Measurements from ENCODE around the gene BBS2.

The BBS2 gene

DNA sequence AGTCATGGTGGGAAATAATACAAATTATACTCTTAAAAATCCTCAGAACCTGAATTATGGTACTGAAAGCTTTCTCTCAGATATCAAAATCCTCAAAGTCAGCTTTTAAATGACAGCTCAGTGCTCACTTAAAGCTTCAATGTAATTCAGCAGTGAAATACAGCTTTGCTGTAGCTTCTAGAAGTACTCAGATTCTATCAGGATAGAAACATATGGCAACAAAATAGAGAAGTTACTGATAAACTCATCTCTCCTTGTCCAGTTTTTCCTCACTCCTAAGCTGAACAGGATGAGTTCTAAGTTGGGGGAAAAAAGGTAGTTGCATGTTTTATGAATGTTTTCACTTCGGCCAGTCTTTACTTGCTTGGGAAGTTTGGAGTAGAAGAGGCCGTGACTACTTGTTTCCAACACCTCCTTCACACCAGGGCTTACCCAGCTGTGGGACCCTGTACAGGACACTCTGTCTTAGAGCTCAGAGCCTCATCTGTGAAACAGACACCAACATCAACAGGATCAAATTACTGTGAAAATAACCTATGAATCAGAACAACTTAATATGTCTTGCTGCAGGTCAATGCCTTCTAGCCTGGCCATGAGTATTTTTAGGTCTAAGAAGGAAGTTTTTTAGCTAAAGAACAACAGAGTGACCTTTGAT lies 38.2 kb downstream of the BBS2 start (continued):
- TF ChIP-seq, protein P1, sequence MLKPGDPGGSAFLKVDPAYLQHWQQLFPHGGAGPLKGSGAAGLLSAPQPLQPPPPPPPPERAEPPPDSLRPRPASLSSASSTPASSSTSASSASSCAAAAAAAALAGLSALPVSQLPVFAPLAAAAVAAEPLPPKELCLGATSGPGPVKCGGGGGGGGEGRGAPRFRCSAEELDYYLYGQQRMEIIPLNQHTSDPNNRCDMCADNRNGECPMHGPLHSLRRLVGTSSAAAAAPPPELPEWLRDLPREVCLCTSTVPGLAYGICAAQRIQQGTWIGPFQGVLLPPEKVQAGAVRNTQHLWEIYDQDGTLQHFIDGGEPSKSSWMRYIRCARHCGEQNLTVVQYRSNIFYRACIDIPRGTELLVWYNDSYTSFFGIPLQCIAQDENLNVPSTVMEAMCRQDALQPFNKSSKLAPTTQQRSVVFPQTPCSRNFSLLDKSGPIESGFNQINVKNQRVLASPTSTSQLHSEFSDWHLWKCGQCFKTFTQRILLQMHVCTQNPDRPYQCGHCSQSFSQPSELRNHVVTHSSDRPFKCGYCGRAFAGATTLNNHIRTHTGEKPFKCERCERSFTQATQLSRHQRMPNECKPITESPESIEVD (tag by site-specific recombination; IDR thresholded peaks at IDR 0.05), result peak; percentile 41; the same call in 1 of the 2 replicates
- peak; percentile 39; the same call in 1 of the 2 replicates for TF ChIP-seq TCF7L2 (IDR thresholded peaks at IDR 0.05; ENCODE audit: borderline replicate concordance, low read depth, low read length)
- TF ChIP-seq, protein P2, sequence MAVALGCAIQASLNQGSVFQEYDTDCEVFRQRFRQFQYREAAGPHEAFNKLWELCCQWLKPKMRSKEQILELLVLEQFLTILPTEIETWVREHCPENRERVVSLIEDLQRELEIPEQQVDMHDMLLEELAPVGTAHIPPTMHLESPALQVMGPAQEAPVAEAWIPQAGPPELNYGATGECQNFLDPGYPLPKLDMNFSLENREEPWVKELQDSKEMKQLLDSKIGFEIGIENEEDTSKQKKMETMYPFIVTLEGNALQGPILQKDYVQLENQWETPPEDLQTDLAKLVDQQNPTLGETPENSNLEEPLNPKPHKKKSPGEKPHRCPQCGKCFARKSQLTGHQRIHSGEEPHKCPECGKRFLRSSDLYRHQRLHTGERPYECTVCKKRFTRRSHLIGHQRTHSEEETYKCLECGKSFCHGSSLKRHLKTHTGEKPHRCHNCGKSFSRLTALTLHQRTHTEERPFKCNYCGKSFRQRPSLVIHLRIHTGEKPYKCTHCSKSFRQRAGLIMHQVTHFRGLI (tag by site-specific recombination; IDR thresholded peaks at IDR 0.05), result no peak
- no peak for TF ChIP-seq ZNF660 (tag by site-specific recombination; IDR thresholded peaks at IDR 0.05)
- no peak for TF ChIP-seq ZNF426 (tag by site-specific recombination; IDR thresholded peaks at IDR 0.05)
- TF ChIP-seq SCRT2 (tag by site-specific recombination; IDR thresholded peaks at IDR 0.05), result no peak
- TF ChIP-seq ZBTB20 (tag by site-specific recombination; IDR thresholded peaks at IDR 0.05), result no peak
- TF ChIP-seq FEZF1 (tag by site-specific recombination; IDR thresholded peaks at IDR 0.05), result 0 out of 2 replicates have a peak, but pooled peaks have one; percentile 15
- TF ChIP-seq ZNF391 (tag by site-specific recombination; IDR thresholded peaks at IDR 0.05; ENCODE audit: borderline replicate concordance, low read depth), result no peak

DNA sequence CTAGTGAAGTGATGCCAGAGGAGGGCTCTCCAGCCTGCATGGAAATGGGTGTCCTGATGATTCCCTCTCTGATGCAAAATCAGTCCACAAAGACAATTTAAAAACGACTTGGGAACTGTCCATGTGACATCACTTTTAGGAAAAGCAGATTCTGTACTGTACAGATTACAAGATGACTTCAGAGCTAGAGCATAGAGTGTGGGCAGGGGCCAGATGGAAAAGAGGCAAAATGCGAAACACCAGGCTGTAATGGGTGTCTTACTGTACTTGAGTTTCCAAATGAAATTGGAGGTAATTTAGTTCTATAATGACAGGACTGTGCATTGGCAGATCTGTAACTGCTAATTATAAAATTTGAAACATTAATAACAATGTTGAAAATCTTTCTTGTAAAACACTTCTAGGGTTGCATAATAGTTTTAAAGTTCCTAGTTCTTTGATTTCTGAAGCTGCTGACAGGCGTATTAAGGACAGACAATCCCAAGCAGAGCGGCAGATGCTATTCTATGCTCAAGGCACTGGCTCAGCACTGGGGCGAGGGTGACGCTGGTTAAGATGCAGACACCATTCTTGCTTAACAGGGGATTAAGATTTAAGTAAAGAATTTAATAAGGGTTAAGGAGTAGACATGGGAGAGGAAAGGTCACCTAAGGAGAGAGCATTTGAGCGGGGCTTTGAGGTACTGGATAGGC lies 38.9 kb downstream of the BBS2 start:
- ChIA-PET POLR2A (no interaction called here), CTCF (interaction anchor here (0.6 to 2.3 kb wide), 2 partner anchors 221 to 446 kb away, joined by 3 to 8 read pairs; no protein-coding TSS in a partner anchor)

DNA sequence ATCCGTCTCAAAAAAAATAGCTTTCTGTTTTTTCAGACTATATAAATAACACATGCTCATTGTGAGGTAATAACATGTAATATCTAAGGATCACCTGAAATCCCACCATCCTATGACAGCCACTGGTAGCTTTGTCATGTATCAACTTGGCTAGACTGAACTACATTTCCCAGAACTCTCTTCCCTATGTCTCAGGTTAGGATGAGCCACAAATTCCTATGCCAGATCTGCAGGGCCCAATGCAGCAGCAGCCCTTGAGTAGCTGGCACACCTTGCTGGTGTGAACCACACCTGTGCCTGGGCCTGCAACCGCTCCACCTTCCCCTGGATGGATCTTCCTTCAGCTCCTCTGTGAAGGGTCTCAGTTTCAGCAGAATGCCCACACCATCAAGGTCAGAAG lies 40.4 kb downstream of the BBS2 start:
- Histone ChIP-seq H3K36me3 (ENCODE audit: control insufficient read depth in 2 of 2, insufficient read depth in 1 of 2, low read length in 2 of 2) (peaks cover 25 to 64% of the 10 kb centered on the region in 2 experiments), H3K27ac (ENCODE audit: extremely low read depth, low read depth, low read length) (no peak overlapping the region), H3K9me3 (ENCODE audit: control insufficient read depth, insufficient read depth, low read depth, low read length) (no peaks in the 10 kb centered on the region), H3K4me3 (ENCODE audit: low read depth, low read length) (no peak overlapping the region), H3K4me1 (ENCODE audit: control insufficient read depth, insufficient read depth, low read length) (peaks cover 6% of the 10 kb centered on the region)
- ChIA-PET POLR2A (no interaction called here), CTCF (no interaction called here)
- TF ChIP-seq ZBTB20 (tag by site-specific recombination; IDR thresholded peaks at IDR 0.05) (peak; percentile 40; the same call in 1 of the 2 replicates), MYNN (tag by site-specific recombination; IDR thresholded peaks at IDR 0.05; ENCODE audit: borderline replicate concordance) (no peak), ZSCAN23 (tag by site-specific recombination; IDR thresholded peaks at IDR 0.05) (no peak), KLF10 (tag by site-specific recombination; IDR thresholded peaks at IDR 0.05) (no peak), ZFP37 (tag by site-specific recombination; IDR thresholded peaks at IDR 0.05) (no peak), KLF7 (tag by site-specific recombination; IDR thresholded peaks at IDR 0.05; ENCODE audit: borderline replicate concordance) (no peak), ZNF654 (tag by site-specific recombination; IDR thresholded peaks at IDR 0.05; ENCODE audit: low read depth) (no peak), ZNF423 (tag by site-specific recombination; IDR thresholded peaks at IDR 0.05) (no peak), OSR2 (tag by site-specific recombination; IDR thresholded peaks at IDR 0.05) (no peak), ZNF596 (tag by site-specific recombination; IDR thresholded peaks at IDR 0.05) (no peak), ZNF404 (tag by site-specific recombination; IDR thresholded peaks at IDR 0.05) (no peak)
- TF ChIP-seq, protein P3, sequence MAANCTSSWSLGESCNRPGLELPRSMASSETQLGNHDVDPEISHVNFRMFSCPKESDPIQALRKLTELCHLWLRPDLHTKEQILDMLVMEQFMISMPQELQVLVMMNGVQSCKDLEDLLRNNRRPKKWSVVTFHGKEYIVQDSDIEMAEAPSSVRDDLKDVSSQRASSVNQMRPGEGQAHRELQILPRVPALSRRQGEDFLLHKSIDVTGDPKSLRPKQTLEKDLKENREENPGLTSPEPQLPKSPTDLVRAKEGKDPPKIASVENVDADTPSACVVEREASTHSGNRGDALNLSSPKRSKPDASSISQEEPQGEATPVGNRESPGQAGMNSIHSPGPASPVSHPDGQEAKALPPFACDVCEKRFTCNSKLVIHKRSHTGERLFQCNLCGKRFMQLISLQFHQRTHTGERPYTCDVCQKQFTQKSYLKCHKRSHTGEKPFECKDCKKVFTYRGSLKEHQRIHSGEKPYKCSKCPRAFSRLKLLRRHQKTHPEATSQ (tag by site-specific recombination; IDR thresholded peaks at IDR 0.05), result no peak
- TF ChIP-seq, protein P4, sequence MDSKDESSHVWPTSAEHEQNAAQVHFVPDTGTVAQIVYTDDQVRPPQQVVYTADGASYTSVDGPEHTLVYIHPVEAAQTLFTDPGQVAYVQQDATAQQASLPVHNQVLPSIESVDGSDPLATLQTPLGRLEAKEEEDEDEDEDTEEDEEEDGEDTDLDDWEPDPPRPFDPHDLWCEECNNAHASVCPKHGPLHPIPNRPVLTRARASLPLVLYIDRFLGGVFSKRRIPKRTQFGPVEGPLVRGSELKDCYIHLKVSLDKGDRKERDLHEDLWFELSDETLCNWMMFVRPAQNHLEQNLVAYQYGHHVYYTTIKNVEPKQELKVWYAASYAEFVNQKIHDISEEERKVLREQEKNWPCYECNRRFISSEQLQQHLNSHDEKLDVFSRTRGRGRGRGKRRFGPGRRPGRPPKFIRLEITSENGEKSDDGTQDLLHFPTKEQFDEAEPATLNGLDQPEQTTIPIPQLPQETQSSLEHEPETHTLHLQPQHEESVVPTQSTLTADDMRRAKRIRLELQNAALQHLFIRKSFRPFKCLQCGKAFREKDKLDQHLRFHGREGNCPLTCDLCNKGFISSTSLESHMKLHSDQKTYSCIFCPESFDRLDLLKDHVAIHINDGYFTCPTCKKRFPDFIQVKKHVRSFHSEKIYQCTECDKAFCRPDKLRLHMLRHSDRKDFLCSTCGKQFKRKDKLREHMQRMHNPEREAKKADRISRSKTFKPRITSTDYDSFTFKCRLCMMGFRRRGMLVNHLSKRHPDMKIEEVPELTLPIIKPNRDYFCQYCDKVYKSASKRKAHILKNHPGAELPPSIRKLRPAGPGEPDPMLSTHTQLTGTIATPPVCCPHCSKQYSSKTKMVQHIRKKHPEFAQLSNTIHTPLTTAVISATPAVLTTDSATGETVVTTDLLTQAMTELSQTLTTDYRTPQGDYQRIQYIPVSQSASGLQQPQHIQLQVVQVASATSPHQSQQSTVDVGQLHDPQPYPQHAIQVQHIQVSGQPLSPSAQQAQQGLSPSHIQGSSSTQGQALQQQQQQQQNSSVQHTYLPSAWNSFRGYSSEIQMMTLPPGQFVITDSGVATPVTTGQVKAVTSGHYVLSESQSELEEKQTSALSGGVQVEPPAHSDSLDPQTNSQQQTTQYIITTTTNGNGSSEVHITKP (tag by site-specific recombination; IDR thresholded peaks at IDR 0.05), result peak; percentile 21; the same call in 1 of the 2 replicates
- TF ChIP-seq, protein P5, sequence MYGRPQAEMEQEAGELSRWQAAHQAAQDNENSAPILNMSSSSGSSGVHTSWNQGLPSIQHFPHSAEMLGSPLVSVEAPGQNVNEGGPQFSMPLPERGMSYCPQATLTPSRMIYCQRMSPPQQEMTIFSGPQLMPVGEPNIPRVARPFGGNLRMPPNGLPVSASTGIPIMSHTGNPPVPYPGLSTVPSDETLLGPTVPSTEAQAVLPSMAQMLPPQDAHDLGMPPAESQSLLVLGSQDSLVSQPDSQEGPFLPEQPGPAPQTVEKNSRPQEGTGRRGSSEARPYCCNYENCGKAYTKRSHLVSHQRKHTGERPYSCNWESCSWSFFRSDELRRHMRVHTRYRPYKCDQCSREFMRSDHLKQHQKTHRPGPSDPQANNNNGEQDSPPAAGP (tag by site-specific recombination; IDR thresholded peaks at IDR 0.05), result no peak

More for the DNA sequence above, 38.9 kb downstream of the BBS2 start:
- TF ChIP-seq SP7 (tag by site-specific recombination; IDR thresholded peaks at IDR 0.05), result no peak; the same call in 1 of the 2 replicates
- 0 out of 2 replicates have a peak, but pooled peaks have one; percentile 33 for TF ChIP-seq ZNF335 (tag by site-specific recombination; conservative IDR thresholded peaks at IDR 0.05)
- H3K36me3 ChIP-seq (ENCODE audit: control insufficient read depth in 2 of 2, insufficient read depth in 1 of 2, low read length in 2 of 2), result peaks cover 18 to 60% of the 10 kb centered on the region in 2 experiments
- H3K4me1 ChIP-seq (ENCODE audit: control insufficient read depth, insufficient read depth, low read length), result peaks cover 6% of the 10 kb centered on the region
- H3K9me3 ChIP-seq (ENCODE audit: control insufficient read depth, insufficient read depth, low read depth, low read length), result no peaks in the 10 kb centered on the region
- no peak overlapping the region for H3K4me3 ChIP-seq (ENCODE audit: low read depth, low read length)
- no peak overlapping the region for H3K27ac ChIP-seq (ENCODE audit: extremely low read depth, low read depth, low read length)
